CD14-positive monocyte (primary cell): ENCODE data around the gene IFT25. TPM values are rescaled to one million over a fixed set of nuclear protein-coding genes. Genes with fewer than 3 reads are reported as not detected.

Experiments used
- DNase-seq, 3 donors: peaks; one replicate each; pipeline ENCODE4 v3.0.0-alpha.2; 2011 to 2022
- H2AFZ ChIP-seq: 2 replicates; pipeline ENCODE4 v1.6.0; 2012; ENCODE audit warnings: mild to moderate bottlenecking, low read depth, low read length, inconsistent platforms; ENCODE audit not compliant: insufficient read depth, poor library complexity, severe bottlenecking
- H3K27ac ChIP-seq, 2 donors: 1 replicate in 1 of 2; 2 replicates in 1 of 2; pipeline ENCODE4 v1.5.1; 2012 to 2013; ENCODE audit warnings: low read length in 2 of 2, control low read depth in 1 of 2, inconsistent platforms in 1 of 2, low read depth in 1 of 2, mild to moderate bottlenecking in 1 of 2
- H3K27me3 ChIP-seq, 2 donors: one replicate each; pipeline versions ENCODE4 v1.6.0 to v1.6.1; 2011 to 2013; ENCODE audit warnings: low read length in 2 of 2; ENCODE audit not compliant: control insufficient read depth in 2 of 2, insufficient read depth in 2 of 2
- H3K36me3 ChIP-seq, 2 donors: replicated peaks in 1 of 2; 1 replicate in 1 of 2; 2 replicates in 1 of 2; pipeline versions ENCODE4 v1.5.1 to v1.6.1; 2012 to 2013; ENCODE audit warnings: low read length in 2 of 2, control low read depth in 1 of 2, inconsistent platforms in 1 of 2, mild to moderate bottlenecking in 1 of 2; ENCODE audit not compliant: insufficient read depth in 2 of 2, control insufficient read depth in 1 of 2
- H3K4me1 ChIP-seq, 2 donors: 1 replicate in 1 of 2; 2 replicates in 1 of 2; pipeline versions ENCODE4 v1.5.1 to v1.6.1; 2012 to 2013; ENCODE audit warnings: low read length in 2 of 2, control low read depth in 1 of 2, inconsistent platforms in 1 of 2, mild to moderate bottlenecking in 1 of 2, moderate library complexity in 1 of 2; ENCODE audit not compliant: insufficient read depth in 2 of 2, control insufficient read depth in 1 of 2
- H3K4me2 ChIP-seq: replicated peaks from 2 replicates; pipeline ENCODE3; 2012; ENCODE audit warnings: low read length, moderate library complexity, mild to moderate bottlenecking; ENCODE audit not compliant: poor library complexity, severe bottlenecking; ENCODE audit errors: extremely low read depth
- H3K4me3 ChIP-seq, 3 experiments: fragments of 200-600 bp in 1 of 3; sonication (generic) in 1 of 3; replicated peaks in 1 of 3; 1 replicate in 2 of 3; 2 replicates in 1 of 3; pipeline ENCODE4 v1.5.1; 2011 to 2013; ENCODE audit warnings: low read length in 3 of 3, mild to moderate bottlenecking in 3 of 3, control low read depth in 2 of 3, low read depth in 2 of 3, inconsistent platforms in 1 of 3, moderate library complexity in 1 of 3
- H3K79me2 ChIP-seq: 2 replicates; pipeline ENCODE4 v1.6.0; 2012; ENCODE audit warnings: mild to moderate bottlenecking, control low read depth, inconsistent platforms, low read length, moderate library complexity; ENCODE audit not compliant: insufficient read depth
- H3K9ac ChIP-seq: 2 replicates; pipeline ENCODE4 v1.6.0; 2017; ENCODE audit warnings: low read length, mild to moderate bottlenecking; ENCODE audit not compliant: insufficient read depth, poor library complexity, severe bottlenecking
- H3K9me3 ChIP-seq, 2 donors: replicated peaks in 1 of 2; 1 replicate in 1 of 2; 2 replicates in 1 of 2; pipeline versions ENCODE4 v1.5.1 to v1.6.1; 2012 to 2013; ENCODE audit warnings: low read length in 2 of 2, control low read depth in 1 of 2; ENCODE audit not compliant: control insufficient read depth in 1 of 2, insufficient read depth in 1 of 2
- H4K20me1 ChIP-seq: 2 replicates; pipeline ENCODE4 v1.6.0; 2012; ENCODE audit warnings: mild to moderate bottlenecking, low read length, control low read depth, moderate library complexity; ENCODE audit not compliant: insufficient read depth
- H3K27ac Mint-ChIP-seq, 7 donors: one replicate each; pipeline ENCODE4 v1.8.0; 2020; ENCODE audit warnings: mild to moderate bottlenecking in 7 of 7, mixed read lengths in 7 of 7, moderate library complexity in 6 of 7, inconsistent platforms in 2 of 7
- H3K27me3 Mint-ChIP-seq, 3 donors: one replicate each; pipeline ENCODE4 v1.8.0; 2021 to 2022; ENCODE audit warnings: low read depth in 3 of 3, mild to moderate bottlenecking in 3 of 3, mixed read lengths in 3 of 3, moderate library complexity in 3 of 3, inconsistent platforms in 1 of 3
- H3K36me3 Mint-ChIP-seq, 2 donors: one replicate each; pipeline ENCODE4 v1.8.0; 2020; ENCODE audit warnings: mixed read lengths in 2 of 2, inconsistent platforms in 1 of 2, mild to moderate bottlenecking in 1 of 2
- H3K4me1 Mint-ChIP-seq: one replicate; pipeline ENCODE4 v1.8.0; 2020; ENCODE audit warnings: mild to moderate bottlenecking, mixed read lengths
- H3K4me3 Mint-ChIP-seq, 2 donors: one replicate each; pipeline ENCODE4 v1.8.0; 2020; ENCODE audit warnings: mild to moderate bottlenecking in 2 of 2, mixed read lengths in 2 of 2, moderate library complexity in 1 of 2
- H3K9me3 Mint-ChIP-seq, 7 donors: one replicate each; pipeline ENCODE4 v1.8.0; 2020 to 2022; ENCODE audit warnings: mixed read lengths in 7 of 7, mild to moderate bottlenecking in 6 of 7, moderate library complexity in 6 of 7, inconsistent platforms in 2 of 7
- CTCF ChIP-seq: fragments of 200-600 bp; IDR thresholded peaks from one replicate; pipeline ENCODE4 v1.8.0; 2022; ENCODE audit warnings: antibody characterized with exemption, mild to moderate bottlenecking
- WGBS: methylation state at CpG from one replicate; pipeline ENCODE4 v1.1.5; 2013; ENCODE audit warnings: missing lambda C conversion rate; ENCODE audit not compliant: insufficient coverage; 5-methylcytosine and 5-hydroxymethylcytosine counted together
- intact Hi-C, 2 donors: fragments of 100-400 bp; cut with micrococcal nuclease; formaldehyde crosslinking; loops; one replicate each; pipeline versions ENCODE4 v1.15.0 to v1.15.1; 2023
- polyA plus RNA-seq, 3 donors: library from polyadenylated mRNA; depleted of rRNA in 1 of 3; unstranded in 2 of 3; stranded (reverse) in 1 of 3; fragments of 300-500 nt in 2 of 3; fragments of >200 nt in 1 of 3; fragmentation: Illumina TruSeq in 2 of 3; gene quantifications; 1 replicate in 2 of 3; 2 replicates in 1 of 3; pipeline ENCODE4 v1.2.3, GENCODE V29; 2012 to 2021

The IFT25 gene
- polyA plus RNA-seq, 3 donors, result 17.1 to 30.6 (median 27.8) TPM

- H3K4me2 ChIP-seq, result no peak overlapping the region
These were observed 2.8 kb upstream of the IFT25 start for GRCh38 chr1:53948291-53948690.

More at GRCh38 chr1:53948291-53948690, 2.8 kb upstream of the IFT25 start:
- no peak overlapping the region for H3K4me3 ChIP-seq
- no peak overlapping the region for H3K4me3 Mint-ChIP-seq
- 100% methylated on average over 2 of the region's 5 CpGs for WGBS
- no peaks in the 10 kb centered on the region for H3K9me3 Mint-ChIP-seq
- H3K36me3 Mint-ChIP-seq, result peaks cover 17 to 19% of the 10 kb centered on the region in 2 donors
- no peaks in the 10 kb centered on the region for H3K27me3 ChIP-seq
- no peaks in the 10 kb centered on the region for H4K20me1 ChIP-seq
- no peaks in the 10 kb centered on the region for H3K27me3 Mint-ChIP-seq
- no peak for TF ChIP-seq CTCF
- H3K4me1 ChIP-seq, result peaks cover 18 to 22% of the 10 kb centered on the region in 2 donors
- no peak for DNase-seq
- peaks cover 22% of the 10 kb centered on the region for H3K4me1 Mint-ChIP-seq
- H2AFZ ChIP-seq, result no peak overlapping the region
- H3K36me3 ChIP-seq, result peaks cover 11 to 20% of the 10 kb centered on the region in 2 donors
- no peak overlapping the region for H3K27ac ChIP-seq
- intact Hi-C loops, result loop anchor here (5.0 to 10.0 kb wide), 6 partner anchors 61 to 817 kb away; partner anchors contain the start of genes TCEANC2 (in 2 of the 2), TMEM59 (in 2 of the 2), NDC1 (in 1 of the 2) and PARS2 (in 1 of the 2)
- H3K79me2 ChIP-seq, result peaks cover 20% of the 10 kb centered on the region
- H3K27ac Mint-ChIP-seq, result no peak overlapping the region
- no peaks in the 10 kb centered on the region for H3K9me3 ChIP-seq
- no peak overlapping the region for H3K9ac ChIP-seq
